Measurements from ENCODE around the gene UNC79. TPM values are rescaled to one million over a fixed set of nuclear protein-coding genes. Genes with fewer than 3 reads are reported as not detected.

Gene UNC79
- total RNA-seq, 2 experiments from 2014 or later, result 0.05 TPM; not detected in 1

GRCh38 chr14:93536945-93537344 lies 106.2 kb downstream of the UNC79 start:
- intact Hi-C loops (cut with micrococcal nuclease), result no loop called here
- ChIA-PET CTCF (no interaction called here), POLR2A (no interaction called here)
- Mint-ChIP-seq H3K4me1 (ENCODE audit: low read depth) (no peaks in the 10 kb centered on the region), H3K4me3 (no peak overlapping the region), H3K27ac (no peak overlapping the region), H3K36me3 (no peaks in the 10 kb centered on the region), H3K9me3 (no peaks in the 10 kb centered on the region), H3K27me3 (peaks cover 6% of the 10 kb centered on the region)
- DNase-seq, result no peak

GRCh38 chr14:93537951-93538350 lies 107.2 kb downstream of the UNC79 start:
- Mint-ChIP-seq H3K9me3 (no peaks in the 10 kb centered on the region), H3K27ac (no peak overlapping the region), H3K27me3 (peaks cover 8% of the 10 kb centered on the region), H3K36me3 (no peaks in the 10 kb centered on the region), H3K4me3 (no peak overlapping the region), H3K4me1 (ENCODE audit: low read depth) (no peaks in the 10 kb centered on the region)
- ChIA-PET POLR2A (no interaction called here), CTCF (no interaction called here)
- no peak for DNase-seq
- intact Hi-C loops (cut with micrococcal nuclease), result no loop called here

DNA sequence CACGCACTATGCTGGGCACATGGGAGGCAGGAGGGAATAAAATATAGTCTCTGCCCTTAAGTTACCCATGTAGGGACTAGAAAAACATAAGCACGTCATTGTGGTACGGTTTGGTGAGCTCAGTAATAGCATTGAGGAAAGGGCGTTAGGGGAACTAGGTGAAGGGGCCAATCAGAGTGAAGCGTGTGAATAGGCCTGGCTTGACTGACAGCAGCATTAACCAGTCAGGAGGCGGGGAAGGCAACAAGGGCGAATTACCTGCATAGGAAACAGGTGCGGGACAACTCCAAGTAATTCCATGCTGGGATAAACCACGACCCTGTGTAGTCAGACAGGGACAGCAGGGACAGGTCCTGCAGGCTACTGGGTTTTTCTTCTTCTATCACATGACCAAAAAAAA lies 107.7 kb downstream of the UNC79 start:
- H3K27ac Mint-ChIP-seq, result no peak overlapping the region

GRCh38 chr14:93540235-93540634 lies 109.5 kb downstream of the UNC79 start:
- ChIA-PET POLR2A (no interaction called here), CTCF (no interaction called here)
- no peak for DNase-seq
- Mint-ChIP-seq H3K9me3 (no peaks in the 10 kb centered on the region), H3K4me3 (no peak overlapping the region), H3K4me1 (ENCODE audit: low read depth) (no peaks in the 10 kb centered on the region), H3K27ac (no peak overlapping the region), H3K36me3 (no peaks in the 10 kb centered on the region), H3K27me3 (peaks cover 11% of the 10 kb centered on the region)
- intact Hi-C loops (cut with micrococcal nuclease), result no loop called here

More for the DNA sequence above, 107.7 kb downstream of the UNC79 start:
- intact Hi-C loops (cut with micrococcal nuclease), result no loop called here
- POLR2A ChIA-PET, result no interaction called here
- DNase-seq, result no peak
- CTCF ChIA-PET, result no interaction called here
- Mint-ChIP-seq H3K9me3 (no peaks in the 10 kb centered on the region), H3K4me1 (ENCODE audit: low read depth) (no peaks in the 10 kb centered on the region), H3K4me3 (no peak overlapping the region), H3K36me3 (no peaks in the 10 kb centered on the region), H3K27me3 (peaks cover 8% of the 10 kb centered on the region)

- H3K9me3 Mint-ChIP-seq, result no peaks in the 10 kb centered on the region
- H3K27me3 Mint-ChIP-seq, result peaks cover 12% of the 10 kb centered on the region
- H3K27ac Mint-ChIP-seq, result no peak overlapping the region
- H3K36me3 Mint-ChIP-seq, result no peaks in the 10 kb centered on the region
- POLR2A ChIA-PET, result no interaction called here
- DNase-seq, result no peak
- intact Hi-C loops (cut with micrococcal nuclease), result no loop called here
- no peak overlapping the region for H3K4me3 Mint-ChIP-seq
- CTCF ChIA-PET, result no interaction called here
- no peaks in the 10 kb centered on the region for H3K4me1 Mint-ChIP-seq (ENCODE audit: low read depth)
These were observed 113.0 kb downstream of the UNC79 start for GRCh38 chr14:93543766-93544165.

- CTCF ChIA-PET, result no interaction called here
- POLR2A ChIA-PET, result no interaction called here
- no peaks in the 10 kb centered on the region for H3K4me1 Mint-ChIP-seq (ENCODE audit: low read depth)
- H3K4me3 Mint-ChIP-seq, result no peak overlapping the region
- no peaks in the 10 kb centered on the region for H3K9me3 Mint-ChIP-seq
- H3K27me3 Mint-ChIP-seq, result peaks cover 12% of the 10 kb centered on the region
- H3K36me3 Mint-ChIP-seq, result no peaks in the 10 kb centered on the region
- H3K27ac Mint-ChIP-seq, result no peak overlapping the region
- no peak for DNase-seq
- intact Hi-C loops (cut with micrococcal nuclease), result no loop called here
These were observed 113.5 kb downstream of the UNC79 start for GRCh38 chr14:93544212-93544611.

DNA sequence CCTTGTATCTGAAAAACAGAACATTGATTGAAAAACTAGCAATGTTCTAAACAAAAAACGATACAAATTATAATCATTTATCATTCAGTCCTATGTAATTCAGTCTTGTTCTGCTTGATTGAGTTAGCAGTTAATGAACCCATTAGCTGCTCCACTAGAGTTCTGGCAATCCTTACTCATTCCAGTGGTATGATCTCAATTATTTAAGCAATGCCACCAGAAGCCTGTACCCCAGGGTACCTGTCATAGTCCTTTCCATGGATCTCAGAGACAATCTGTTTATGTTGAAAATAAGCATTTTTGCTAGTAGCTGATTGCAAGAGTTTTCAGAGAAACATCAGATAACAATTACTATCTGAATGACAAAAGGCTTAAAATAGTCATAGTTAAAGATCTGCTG lies 115.9 kb downstream of the UNC79 start:
- Mint-ChIP-seq H3K27ac (no peak overlapping the region), H3K27me3 (peaks cover 14% of the 10 kb centered on the region), H3K9me3 (no peaks in the 10 kb centered on the region), H3K36me3 (no peaks in the 10 kb centered on the region), H3K4me3 (no peak overlapping the region), H3K4me1 (ENCODE audit: low read depth) (no peaks in the 10 kb centered on the region)
- ChIA-PET CTCF (no interaction called here), POLR2A (no interaction called here)
- intact Hi-C loops (cut with micrococcal nuclease), result no loop called here
- no peak for DNase-seq

DNA sequence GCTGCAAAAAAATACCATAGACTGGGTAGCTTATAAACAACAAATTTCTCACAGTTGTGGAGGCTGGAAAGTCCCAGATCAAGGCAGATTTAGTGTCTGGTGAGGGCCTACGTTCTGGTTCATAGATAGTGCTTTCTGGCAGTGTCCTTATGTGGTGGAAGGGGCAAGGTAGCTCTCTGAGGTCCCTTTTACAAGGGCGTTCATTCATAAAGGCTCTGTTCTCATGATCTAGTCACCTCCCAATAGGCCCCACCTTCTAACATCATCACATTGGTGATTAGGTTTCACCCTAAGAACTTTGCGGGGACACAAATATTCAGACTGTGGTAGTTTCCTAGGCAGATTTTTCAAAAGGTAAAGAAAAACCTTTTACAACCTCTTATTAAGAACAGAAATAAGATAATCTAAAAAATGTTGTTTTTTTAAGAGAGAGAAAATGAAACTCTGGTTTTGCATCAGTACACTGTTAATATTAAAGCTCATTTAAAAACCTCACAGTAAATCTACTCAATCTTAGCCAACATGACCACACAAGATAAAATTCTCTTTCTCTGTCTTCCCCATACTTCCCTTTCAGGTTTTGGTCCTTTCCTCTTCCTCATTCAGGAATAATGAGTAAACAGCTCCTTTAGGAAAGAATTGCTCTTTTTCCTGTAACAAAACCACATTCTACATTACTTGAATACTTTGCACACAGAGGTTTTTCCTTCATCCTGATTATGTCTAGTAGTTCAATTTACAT lies 117.5 kb downstream of the UNC79 start:
- DNase-seq, result no peak
- intact Hi-C loops (cut with micrococcal nuclease), result no loop called here
- Mint-ChIP-seq H3K27ac (no peak overlapping the region), H3K4me1 (ENCODE audit: low read depth) (no peaks in the 10 kb centered on the region), H3K9me3 (no peaks in the 10 kb centered on the region), H3K27me3 (peaks cover 12% of the 10 kb centered on the region), H3K4me3 (no peak overlapping the region), H3K36me3 (no peaks in the 10 kb centered on the region)
- ChIA-PET CTCF (no interaction called here), POLR2A (no interaction called here)

DNA sequence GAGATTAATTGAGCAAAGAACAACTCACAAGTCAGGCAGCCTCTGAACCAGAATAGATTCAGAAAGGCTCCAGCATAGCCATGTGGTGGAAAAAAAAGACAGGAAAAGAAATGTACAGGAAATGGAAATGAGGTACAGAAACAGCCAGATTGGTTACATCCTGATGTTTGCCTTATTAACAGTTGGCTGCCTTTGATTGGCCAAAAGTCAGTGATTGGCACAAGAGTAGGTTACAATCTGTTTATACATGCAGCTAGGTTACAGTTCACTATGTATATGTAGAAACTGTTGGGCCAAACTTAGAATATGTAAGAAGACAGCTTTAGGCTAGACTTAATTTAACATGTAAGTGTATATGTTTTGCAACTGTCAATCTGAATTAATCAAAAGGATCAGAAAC lies 118.9 kb downstream of the UNC79 start:
- ChIA-PET POLR2A (no interaction called here), CTCF (no interaction called here)
- Mint-ChIP-seq H3K27me3 (peaks cover 11% of the 10 kb centered on the region), H3K4me3 (no peak overlapping the region), H3K36me3 (no peaks in the 10 kb centered on the region), H3K4me1 (ENCODE audit: low read depth) (no peaks in the 10 kb centered on the region), H3K9me3 (no peaks in the 10 kb centered on the region), H3K27ac (no peak overlapping the region)
- intact Hi-C loops (cut with micrococcal nuclease), result no loop called here
- no peak for DNase-seq

GRCh38 chr14:93564918-93565317 lies 134.2 kb downstream of the UNC79 start:
- Mint-ChIP-seq H3K27me3 (peaks cover 3% of the 10 kb centered on the region), H3K4me3 (no peak overlapping the region), H3K9me3 (no peaks in the 10 kb centered on the region), H3K36me3 (no peaks in the 10 kb centered on the region), H3K4me1 (ENCODE audit: low read depth) (no peaks in the 10 kb centered on the region), H3K27ac (no peak overlapping the region)
- CTCF ChIA-PET, result no interaction called here
- intact Hi-C loops (cut with micrococcal nuclease), result no loop called here
- POLR2A ChIA-PET, result no interaction called here
- DNase-seq, result no peak

- Mint-ChIP-seq H3K4me3 (no peak overlapping the region), H3K9me3 (no peaks in the 10 kb centered on the region), H3K4me1 (ENCODE audit: low read depth) (no peaks in the 10 kb centered on the region), H3K36me3 (no peaks in the 10 kb centered on the region), H3K27ac (no peak overlapping the region), H3K27me3 (peaks cover 3% of the 10 kb centered on the region)
- CTCF ChIA-PET, result no interaction called here
- POLR2A ChIA-PET, result no interaction called here
- no peak for DNase-seq
- intact Hi-C loops (cut with micrococcal nuclease), result no loop called here
These were observed 135.4 kb downstream of the UNC79 start for GRCh38 chr14:93566065-93566693.

- H3K9me3 Mint-ChIP-seq, result no peaks in the 10 kb centered on the region
- H3K36me3 Mint-ChIP-seq, result no peaks in the 10 kb centered on the region
- H3K27ac Mint-ChIP-seq, result no peak overlapping the region
- CTCF ChIA-PET, result no interaction called here
- no peak overlapping the region for H3K4me3 Mint-ChIP-seq
- peaks cover 14% of the 10 kb centered on the region for H3K27me3 Mint-ChIP-seq
- POLR2A ChIA-PET, result no interaction called here
- H3K4me1 Mint-ChIP-seq (ENCODE audit: low read depth), result no peaks in the 10 kb centered on the region
- no peak for DNase-seq
- intact Hi-C loops (cut with micrococcal nuclease), result no loop called here
These were observed 140.5 kb downstream of the UNC79 start for GRCh38 chr14:93571275-93571674.

DNA sequence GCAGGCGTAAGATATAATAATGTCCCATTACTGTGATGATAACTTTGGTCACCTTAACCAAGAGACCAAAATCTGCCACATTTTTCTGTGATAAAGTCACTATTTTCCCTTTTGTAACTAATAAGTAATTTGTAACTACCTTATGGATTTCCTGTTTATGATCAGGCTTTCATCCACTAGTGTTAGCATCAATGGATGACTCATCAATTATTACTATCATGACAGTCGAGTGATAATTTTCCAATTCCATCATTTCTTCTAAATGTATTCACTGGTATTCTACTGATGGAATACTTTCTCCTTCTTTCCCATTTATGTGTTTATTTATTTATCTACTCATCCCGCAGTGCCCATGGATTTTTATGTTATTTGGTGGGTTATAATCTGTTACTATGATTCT lies 148.4 kb downstream of the UNC79 start:
- no peaks in the 10 kb centered on the region for H3K9me3 Mint-ChIP-seq
- intact Hi-C loops (cut with micrococcal nuclease), result no loop called here
- no peak overlapping the region for H3K4me3 Mint-ChIP-seq
- ChIA-PET CTCF (no interaction called here), POLR2A (no interaction called here)
- no peak for DNase-seq
- H3K27me3 Mint-ChIP-seq, result peaks cover 6% of the 10 kb centered on the region
- H3K27ac Mint-ChIP-seq, result no peak overlapping the region
- no peaks in the 10 kb centered on the region for H3K4me1 Mint-ChIP-seq (ENCODE audit: low read depth)
- H3K36me3 Mint-ChIP-seq, result no peaks in the 10 kb centered on the region

All from activated CD4-positive, alpha-beta memory T cell treated with anti-CD3 and anti-CD28 coated beads for 36 hours (primary cell).